Measurements from ENCODE around the gene CDH4. TPM values are rescaled to one million over a fixed set of nuclear protein-coding genes. Genes with fewer than 3 reads are reported as not detected.

Gene CDH4
- total and polyA plus RNA-seq, 2 of the 4 experiments (the other 2 are of a cell fraction): 1.6 to 3.5 TPM

GRCh38 chr20:61308477-61308774 is 56.4 kb downstream of the CDH4 start:
- Histone ChIP-seq H3K56ac (ENCODE audit: extremely low read depth, insufficient read depth, low read length) (no peak overlapping the region), H2BK5ac (ENCODE audit: low read depth, low read length, poor library complexity, severe bottlenecking) (no peak overlapping the region), H2AK5ac (ENCODE audit: low read depth, low read length) (no peak overlapping the region), H2AK9ac (replicated peaks; ENCODE audit: low read depth, low read length, poor library complexity) (no peak overlapping the region), H2BK20ac (ENCODE audit: low read depth, low read length) (no peak overlapping the region), H3K9me1 (ENCODE audit: insufficient read depth, low read length) (peaks cover 14% of the 10 kb centered on the region; the same call in 1 of the 2 replicates), H3K14ac (replicated peaks; ENCODE audit: low read depth, low read length) (no peak overlapping the region), H3K4me1 (ENCODE audit: control insufficient read depth, insufficient read depth, low read length) (no peaks in the 10 kb centered on the region), H3K9ac (ENCODE audit: low read depth, low read length) (no peak overlapping the region), H4K20me1 (ENCODE audit: insufficient read depth, low read length) (peaks cover 4% of the 10 kb centered on the region; the same call in 1 of the 2 replicates), H4K8ac (ENCODE audit: low read depth in 2 of 2, low read length in 2 of 2) (no peak overlapping the region), H2BK120ac (ENCODE audit: low read depth, low read length) (no peak overlapping the region), H3K27ac (ENCODE audit: insufficient read depth, low read length) (no peak overlapping the region), H3K4ac (ENCODE audit: low read depth, low read length) (no peak overlapping the region), H3K4me3 (ENCODE audit: insufficient read depth, low read depth, low read length) (no peak overlapping the region), H3K27me3 (ENCODE audit: control insufficient read depth, insufficient read depth, low read length) (no peaks in the 10 kb centered on the region), H3K23ac (ENCODE audit: low read depth, low read length) (no peak overlapping the region), H3K4me2 (ENCODE audit: low read depth, low read length) (no peak overlapping the region), H4K91ac (ENCODE audit: insufficient read depth, low read depth, low read length) (no peak overlapping the region), H3K9me3 (ENCODE audit: control insufficient read depth, insufficient read depth, low read length) (no peaks in the 10 kb centered on the region), H3K36me3 (ENCODE audit: control insufficient read depth, insufficient read depth, low read length) (no peaks in the 10 kb centered on the region), H2AFZ (replicated peaks; ENCODE audit: low read length, poor library complexity) (no peak overlapping the region), H4K5ac (ENCODE audit: low read depth, low read length) (no peak overlapping the region), H3K79me1 (ENCODE audit: low read depth in 1 of 2, low read length in 2 of 2) (peaks cover 4 to 9% of the 10 kb centered on the region in 2 experiments; a peak in 2 of 4 replicates), H2BK15ac (ENCODE audit: low read depth, low read length) (no peak overlapping the region), H3K18ac (ENCODE audit: low read depth, low read length) (no peak overlapping the region)
- CTCF ChIA-PET: no interaction called here
- intact Hi-C loops (cut with micrococcal nuclease): no loop called here
- dilution Hi-C loops (cut with HindIII; ENCODE audit: low sequenced_read_pairs, unreplicated experiment): no loop called here
- TF ChIP-seq MAFK (IDR thresholded peaks at IDR 0.05; ENCODE audit: low read depth, low read length): no peak
- TF ChIP-seq POLR2A (IDR thresholded peaks at IDR 0.05; ENCODE audit: low read depth, low read length): no peak
- TF ChIP-seq MXI1 (IDR thresholded peaks at IDR 0.05; ENCODE audit: borderline replicate concordance, low read depth, low read length): no peak
- WGBS, 2 experiments (ENCODE audit: extremely low coverage in 2 of 2, insufficient read length in 1 of 2): no CpG with 5 or more reads among the region's 2 CpGs
- POLR2A ChIA-PET (ENCODE audit: unreplicated experiment): no interaction called here
- DNase-seq (no peak), ATAC-seq (ENCODE audit: low read depth) (no peak)
- no TSS peak for BruUV-seq (replicated peaks)
- in situ Hi-C loops (cut with MboI; ENCODE audit: low sequenced_read_pairs): no loop called here

Measured in IMR-90 (cell line).